ENCODE results near the gene IRF6. TPM values are rescaled to one million over a fixed set of nuclear protein-coding genes. Genes with fewer than 3 reads are reported as not detected.

Gene IRF6
- total and polyA plus RNA-seq, 2 donors (not counting 1 experiment from before 2014, with no cell fraction given): 0.18 to 1.1 TPM

GRCh38 chr1:209768354-209768774 lies 37.6 kb downstream of the IRF6 start:
- peaks cover 77% of the 10 kb centered on the region for H3K79me2 ChIP-seq (ENCODE audit: control insufficient read depth, insufficient read depth, low read length)
- POLR2A ChIA-PET: interaction anchor here (1.2 to 4.2 kb wide), 4 partner anchors 9 to 17 kb away, joined by 3 to 40 read pairs (median 8); partner anchors contain the start of genes C1orf74 and TRAF3IP3
- peaks cover 15% of the 10 kb centered on the region for H4K20me1 ChIP-seq (ENCODE audit: control insufficient read depth, insufficient read depth, low read length, poor library complexity, severe bottlenecking)
- peaks cover 5 to 49% of the 10 kb centered on the region in 2 experiments for H3K36me3 ChIP-seq (replicated peaks in 1 of 2; ENCODE audit: control extremely low read depth in 1 of 2, control insufficient read depth in 1 of 2, extremely low read depth in 1 of 2, insufficient read depth in 2 of 2, low read length in 1 of 2)
- intact Hi-C loops (cut with micrococcal nuclease): loop anchor here (1.0 to 5.0 kb wide), 2 partner anchors 12 to 59 kb away; partner anchors contain the start of genes TRAF3IP3 and UTP25
- H3K27ac ChIP-seq (ENCODE audit: low read length in 2 of 2): peak overlapping the region; percentile 57 to 87
- peak overlapping the region; percentile 71 for H3K4me2 ChIP-seq (replicated peaks; ENCODE audit: low read depth, low read length, poor library complexity, severe bottlenecking)
- H3K4me3 ChIP-seq (ENCODE audit: control extremely low read depth in 1 of 5, extremely low read depth in 1 of 5, insufficient read depth in 1 of 5, low read depth in 2 of 5, low read length in 4 of 5): peak overlapping the region; percentile 58 to 83 (median 68)
- WGBS (ENCODE audit: insufficient coverage): 1% methylated on average over 9 of the region's 9 CpGs
- Mint-ChIP-seq H3K9me3 (ENCODE audit: insufficient read depth) (no peaks in the 10 kb centered on the region), H3K27ac (no peak overlapping the region), H3K4me1 (peaks cover 32% of the 10 kb centered on the region), H3K4me3 (no peak overlapping the region), H3K27me3 (no peaks in the 10 kb centered on the region)
- peak overlapping the region; percentile 58 for H2AFZ ChIP-seq (ENCODE audit: insufficient read depth, low read depth, low read length, poor library complexity, severe bottlenecking)
- no peaks in the 10 kb centered on the region for H3K9me3 ChIP-seq (ENCODE audit: control extremely low read depth in 1 of 3, control insufficient read depth in 2 of 3, insufficient read depth in 1 of 3, low read length in 2 of 3)
- CTCF ChIA-PET: interaction anchor here (0.6 to 5.3 kb wide), 8 partner anchors 11 to 77 kb away, joined by 3 to 48 read pairs (median 6); partner anchors contain the start of genes C1orf74 and TRAF3IP3
- H3K4me1 ChIP-seq (ENCODE audit: control insufficient read depth in 2 of 2, insufficient read depth in 2 of 2, low read length in 2 of 2): peaks cover 55 to 71% of the 10 kb centered on the region in 2 donors
- no peaks in the 10 kb centered on the region for H3K27me3 ChIP-seq (replicated peaks in 1 of 4; ENCODE audit: control extremely low read depth in 1 of 4, control insufficient read depth in 3 of 4, insufficient read depth in 4 of 4, low read length in 3 of 4)
- DNase-seq (peak; percentile 72), ATAC-seq (ENCODE audit: low read depth) (peak; percentile 85)
- H3K9ac ChIP-seq (ENCODE audit: low read length): peak overlapping the region; percentile 77
- TF ChIP-seq EZH2 (IDR thresholded peaks at IDR 0.05; ENCODE audit: borderline replicate concordance, insufficient read depth, low read depth, low read length, poor library complexity, severe bottlenecking) (no peak), CTCF (IDR thresholded peaks at IDR 0.05) (no peak)

- TF ChIP-seq CTCF (IDR thresholded peaks at IDR 0.05): no peak
- ChIA-PET POLR2A (interaction anchor here (0.9 to 4.2 kb wide), 5 partner anchors 9 to 1559 kb away, joined by 3 to 40 read pairs (median 6); partner anchors contain the start of genes C1orf74, TRAF3IP3 and TRAF5), CTCF (interaction anchor here (0.6 to 5.3 kb wide), 7 partner anchors 8 to 78 kb away, joined by 3 to 48 read pairs (median 10); partner anchors contain the start of gene C1orf74)
- Histone ChIP-seq H3K4me1 (ENCODE audit: control insufficient read depth in 2 of 2, insufficient read depth in 2 of 2, low read length in 2 of 2) (peaks cover 48 to 64% of the 10 kb centered on the region in 2 donors), H3K27ac (ENCODE audit: low read length in 2 of 2) (peak overlapping the region; percentile 57 to 87), H3K9me3 (ENCODE audit: control extremely low read depth in 1 of 3, control insufficient read depth in 2 of 3, insufficient read depth in 1 of 3, low read length in 2 of 3) (no peaks in the 10 kb centered on the region), H3K27me3 (replicated peaks in 1 of 4; ENCODE audit: control extremely low read depth in 1 of 4, control insufficient read depth in 3 of 4, insufficient read depth in 4 of 4, low read length in 3 of 4) (no peaks in the 10 kb centered on the region), H3K9ac (ENCODE audit: low read length) (peak overlapping the region; percentile 77), H3K79me2 (ENCODE audit: control insufficient read depth, insufficient read depth, low read length) (peaks cover 84% of the 10 kb centered on the region), H4K20me1 (ENCODE audit: control insufficient read depth, insufficient read depth, low read length, poor library complexity, severe bottlenecking) (peaks cover 15% of the 10 kb centered on the region), H3K4me2 (replicated peaks; ENCODE audit: low read depth, low read length, poor library complexity, severe bottlenecking) (peak overlapping the region; percentile 71), H3K36me3 (replicated peaks in 1 of 2; ENCODE audit: control extremely low read depth in 1 of 2, control insufficient read depth in 1 of 2, extremely low read depth in 1 of 2, insufficient read depth in 2 of 2, low read length in 1 of 2) (peaks cover 5 to 50% of the 10 kb centered on the region in 2 experiments), H3K4me3 (ENCODE audit: control extremely low read depth in 1 of 5, extremely low read depth in 1 of 5, insufficient read depth in 1 of 5, low read depth in 2 of 5, low read length in 4 of 5) (peak overlapping the region; percentile 58 to 83 (median 68)), H2AFZ (ENCODE audit: insufficient read depth, low read depth, low read length, poor library complexity, severe bottlenecking) (no peak overlapping the region)
- Mint-ChIP-seq H3K9me3 (ENCODE audit: insufficient read depth) (no peaks in the 10 kb centered on the region), H3K4me3 (no peak overlapping the region), H3K4me1 (peaks cover 37% of the 10 kb centered on the region), H3K27ac (no peak overlapping the region), H3K27me3 (no peaks in the 10 kb centered on the region)
- ATAC-seq (ENCODE audit: low read depth): no peak
- intact Hi-C loops (cut with micrococcal nuclease): loop anchor here (1.0 to 5.0 kb wide), 2 partner anchors 11 to 60 kb away; partner anchors contain the start of genes TRAF3IP3 and UTP25
- DNase-seq: no peak
Measured at GRCh38 chr1:209767706-209768105, 38.2 kb downstream of the IRF6 start.

All from B cell (primary cell).